ENCODE data around the gene HK1. TPM values are rescaled to one million over a fixed set of nuclear protein-coding genes. Genes with fewer than 3 reads are reported as not detected.

Gene HK1
- polyA plus RNA-seq, 1 donor: 19.3 TPM

GRCh38 chr10:69344591-69345252 lies 66.4 kb downstream of the HK1 start:
- Histone ChIP-seq H3K36me3 (ENCODE audit: control insufficient read depth, insufficient read depth, low read length) (no peaks in the 10 kb centered on the region), H3K4me1 (ENCODE audit: control insufficient read depth, insufficient read depth, low read length) (peaks cover 6% of the 10 kb centered on the region), H3K27ac (ENCODE audit: low read length) (no peak overlapping the region), H3K27me3 (ENCODE audit: control insufficient read depth, insufficient read depth, low read length) (no peaks in the 10 kb centered on the region), H3K9me3 (ENCODE audit: control insufficient read depth, low read depth, low read length) (peaks cover 2% of the 10 kb centered on the region), H3K4me3 (ENCODE audit: low read length) (no peak overlapping the region)
- no CpG with 5 or more reads among the region's 13 CpGs for WGBS (ENCODE audit: insufficient coverage, low lambda C conversion rate)
- DNase-seq: no peak

- DNase-seq: no peak
- H3K36me3 ChIP-seq (ENCODE audit: control insufficient read depth, insufficient read depth, low read length): no peaks in the 10 kb centered on the region
- peaks cover 2% of the 10 kb centered on the region for H3K9me3 ChIP-seq (ENCODE audit: control insufficient read depth, low read depth, low read length)
- no peak overlapping the region for H3K27ac ChIP-seq (ENCODE audit: low read length)
- H3K4me3 ChIP-seq (ENCODE audit: low read length): no peak overlapping the region
- no CpG with 5 or more reads among the region's 2 CpGs for WGBS (ENCODE audit: insufficient coverage, low lambda C conversion rate)
- no peaks in the 10 kb centered on the region for H3K27me3 ChIP-seq (ENCODE audit: control insufficient read depth, insufficient read depth, low read length)
- H3K4me1 ChIP-seq (ENCODE audit: control insufficient read depth, insufficient read depth, low read length): peaks cover 6% of the 10 kb centered on the region
These were observed 67.1 kb downstream of the HK1 start for GRCh38 chr10:69345402-69345801.

- no peaks in the 10 kb centered on the region for H3K36me3 ChIP-seq (ENCODE audit: control insufficient read depth, insufficient read depth, low read length)
- WGBS (ENCODE audit: insufficient coverage, low lambda C conversion rate): 80% methylated on average over 2 of the region's 8 CpGs
- H3K4me1 ChIP-seq (ENCODE audit: control insufficient read depth, insufficient read depth, low read length): peaks cover 6% of the 10 kb centered on the region
- peaks cover 2% of the 10 kb centered on the region for H3K9me3 ChIP-seq (ENCODE audit: control insufficient read depth, low read depth, low read length)
- no peak for DNase-seq
- no peak overlapping the region for H3K27ac ChIP-seq (ENCODE audit: low read length)
- H3K4me3 ChIP-seq (ENCODE audit: low read length): no peak overlapping the region
- no peaks in the 10 kb centered on the region for H3K27me3 ChIP-seq (ENCODE audit: control insufficient read depth, insufficient read depth, low read length)
These were observed 67.7 kb downstream of the HK1 start for GRCh38 chr10:69345890-69346474.

- Histone ChIP-seq H3K36me3 (ENCODE audit: control insufficient read depth, insufficient read depth, low read length) (no peaks in the 10 kb centered on the region), H3K27ac (ENCODE audit: low read length) (no peak overlapping the region), H3K4me1 (ENCODE audit: control insufficient read depth, insufficient read depth, low read length) (peaks cover 6% of the 10 kb centered on the region), H3K4me3 (ENCODE audit: low read length) (no peak overlapping the region), H3K27me3 (ENCODE audit: control insufficient read depth, insufficient read depth, low read length) (no peaks in the 10 kb centered on the region), H3K9me3 (ENCODE audit: control insufficient read depth, low read depth, low read length) (peaks cover 2% of the 10 kb centered on the region)
- no peak for DNase-seq
- WGBS (ENCODE audit: insufficient coverage, low lambda C conversion rate): no CpG with 5 or more reads among the region's 5 CpGs
These were observed 68.5 kb downstream of the HK1 start for GRCh38 chr10:69346776-69347175.

GRCh38 chr10:69348816-69349541 lies 70.7 kb downstream of the HK1 start:
- no peak overlapping the region for H3K27ac ChIP-seq (ENCODE audit: low read length)
- no peaks in the 10 kb centered on the region for H3K27me3 ChIP-seq (ENCODE audit: control insufficient read depth, insufficient read depth, low read length)
- no peaks in the 10 kb centered on the region for H3K36me3 ChIP-seq (ENCODE audit: control insufficient read depth, insufficient read depth, low read length)
- DNase-seq: peak in 1 of 2 donors; percentile 22
- H3K9me3 ChIP-seq (ENCODE audit: control insufficient read depth, low read depth, low read length): peaks cover 2% of the 10 kb centered on the region
- peaks cover 6% of the 10 kb centered on the region for H3K4me1 ChIP-seq (ENCODE audit: control insufficient read depth, insufficient read depth, low read length)
- no CpG with 5 or more reads among the region's 10 CpGs for WGBS (ENCODE audit: insufficient coverage, low lambda C conversion rate)
- no peak overlapping the region for H3K4me3 ChIP-seq (ENCODE audit: low read length)

GRCh38 chr10:69349542-69349888 lies 71.2 kb downstream of the HK1 start:
- DNase-seq: no peak
- H3K27me3 ChIP-seq (ENCODE audit: control insufficient read depth, insufficient read depth, low read length): no peaks in the 10 kb centered on the region
- H3K4me1 ChIP-seq (ENCODE audit: control insufficient read depth, insufficient read depth, low read length): peaks cover 6% of the 10 kb centered on the region
- no peaks in the 10 kb centered on the region for H3K36me3 ChIP-seq (ENCODE audit: control insufficient read depth, insufficient read depth, low read length)
- no peak overlapping the region for H3K4me3 ChIP-seq (ENCODE audit: low read length)
- H3K9me3 ChIP-seq (ENCODE audit: control insufficient read depth, low read depth, low read length): peaks cover 2% of the 10 kb centered on the region
- no peak overlapping the region for H3K27ac ChIP-seq (ENCODE audit: low read length)
- no CpG with 5 or more reads among the region's 3 CpGs for WGBS (ENCODE audit: insufficient coverage, low lambda C conversion rate)

GRCh38 chr10:69351589-69351988 lies 73.3 kb downstream of the HK1 start:
- Histone ChIP-seq H3K27me3 (ENCODE audit: control insufficient read depth, insufficient read depth, low read length) (no peaks in the 10 kb centered on the region), H3K27ac (ENCODE audit: low read length) (no peak overlapping the region), H3K4me3 (ENCODE audit: low read length) (no peak overlapping the region), H3K9me3 (ENCODE audit: control insufficient read depth, low read depth, low read length) (no peaks in the 10 kb centered on the region), H3K36me3 (ENCODE audit: control insufficient read depth, insufficient read depth, low read length) (no peaks in the 10 kb centered on the region), H3K4me1 (ENCODE audit: control insufficient read depth, insufficient read depth, low read length) (no peaks in the 10 kb centered on the region)
- DNase-seq: no peak
- 100% methylated on average over 1 of the region's 4 CpGs for WGBS (ENCODE audit: insufficient coverage, low lambda C conversion rate)

GRCh38 chr10:69352569-69353264 lies 74.4 kb downstream of the HK1 start:
- Histone ChIP-seq H3K4me3 (ENCODE audit: low read length) (no peak overlapping the region), H3K4me1 (ENCODE audit: control insufficient read depth, insufficient read depth, low read length) (no peaks in the 10 kb centered on the region), H3K27ac (ENCODE audit: low read length) (no peak overlapping the region), H3K9me3 (ENCODE audit: control insufficient read depth, low read depth, low read length) (no peaks in the 10 kb centered on the region), H3K27me3 (ENCODE audit: control insufficient read depth, insufficient read depth, low read length) (no peaks in the 10 kb centered on the region), H3K36me3 (ENCODE audit: control insufficient read depth, insufficient read depth, low read length) (no peaks in the 10 kb centered on the region)
- 95% methylated on average over 4 of the region's 4 CpGs for WGBS (ENCODE audit: insufficient coverage, low lambda C conversion rate)
- no peak for DNase-seq

GRCh38 chr10:69353977-69354635 lies 75.8 kb downstream of the HK1 start:
- DNase-seq: no peak
- WGBS (ENCODE audit: insufficient coverage, low lambda C conversion rate): no CpG with 5 or more reads among the region's 8 CpGs
- Histone ChIP-seq H3K36me3 (ENCODE audit: control insufficient read depth, insufficient read depth, low read length) (no peaks in the 10 kb centered on the region), H3K9me3 (ENCODE audit: control insufficient read depth, low read depth, low read length) (no peaks in the 10 kb centered on the region), H3K27me3 (ENCODE audit: control insufficient read depth, insufficient read depth, low read length) (no peaks in the 10 kb centered on the region), H3K4me3 (ENCODE audit: low read length) (no peak overlapping the region), H3K4me1 (ENCODE audit: control insufficient read depth, insufficient read depth, low read length) (no peaks in the 10 kb centered on the region), H3K27ac (ENCODE audit: low read length) (no peak overlapping the region)

- WGBS (ENCODE audit: insufficient coverage, low lambda C conversion rate): no CpG with 5 or more reads among the region's 2 CpGs
- Histone ChIP-seq H3K27me3 (ENCODE audit: control insufficient read depth, insufficient read depth, low read length) (no peaks in the 10 kb centered on the region), H3K36me3 (ENCODE audit: control insufficient read depth, insufficient read depth, low read length) (no peaks in the 10 kb centered on the region), H3K4me3 (ENCODE audit: low read length) (no peak overlapping the region), H3K27ac (ENCODE audit: low read length) (no peak overlapping the region), H3K9me3 (ENCODE audit: control insufficient read depth, low read depth, low read length) (no peaks in the 10 kb centered on the region), H3K4me1 (ENCODE audit: control insufficient read depth, insufficient read depth, low read length) (peaks cover 4% of the 10 kb centered on the region)
- DNase-seq: no peak
These were observed 77.9 kb downstream of the HK1 start for GRCh38 chr10:69356187-69356586.
